KMS-11 (cell line): Measurements from ENCODE around the gene E2F4.

Experiments
- H2AFZ ChIP-seq: fragments of 200-600 bp; sonication (generic); 2 replicates; pipeline ENCODE4 v1.6.1; 2016; ENCODE audit warnings: antibody characterized with exemption, mixed run types, low read depth
- H3K27ac ChIP-seq: fragments of 200-600 bp; sonication (generic); 2 replicates; pipeline ENCODE4 v1.6.1; 2016; ENCODE audit warnings: mild to moderate bottlenecking, mixed run types
- H3K27me3 ChIP-seq: fragments of 200-600 bp; sonication (generic); 2 replicates; pipeline ENCODE4 v1.6.1; 2017; ENCODE audit warnings: mild to moderate bottlenecking, low read depth, mixed run types, moderate library complexity; ENCODE audit not compliant: insufficient read depth
- H3K36me3 ChIP-seq: fragments of 200-600 bp; sonication (generic); 2 replicates; pipeline ENCODE4 v1.6.1; 2017; ENCODE audit warnings: mild to moderate bottlenecking, mixed run types; ENCODE audit not compliant: insufficient read depth
- H3K4me1 ChIP-seq: fragments of 200-600 bp; sonication (generic); 2 replicates; pipeline ENCODE4 v1.6.1; 2016; ENCODE audit warnings: mild to moderate bottlenecking, low read depth, mixed run types; ENCODE audit not compliant: poor library complexity, severe bottlenecking
- H3K4me2 ChIP-seq: fragments of 200-600 bp; sonication (generic); 2 replicates; pipeline ENCODE4 v1.7.0; 2016; ENCODE audit warnings: mild to moderate bottlenecking, mixed run types
- H3K4me3 ChIP-seq: fragments of 200-600 bp; sonication (generic); IDR thresholded peaks from 2 replicates; pipeline ENCODE4 v1.6.1; 2017; ENCODE audit warnings: low read depth, low read length, mixed read lengths; ENCODE audit not compliant: insufficient read depth
- H3K79me2 ChIP-seq: fragments of 200-600 bp; sonication (generic); 2 replicates; pipeline ENCODE4 v1.6.1; 2016; ENCODE audit warnings: low read depth, mixed run types; ENCODE audit not compliant: insufficient read depth
- H3K9ac ChIP-seq: fragments of 200-600 bp; sonication (generic); 2 replicates; pipeline ENCODE4 v1.6.1; 2016; ENCODE audit warnings: mild to moderate bottlenecking, mixed run types
- H4K20me1 ChIP-seq: fragments of 200-600 bp; sonication (generic); 2 replicates; pipeline ENCODE4 v1.6.1; 2016; ENCODE audit warnings: mild to moderate bottlenecking, mixed run types; ENCODE audit not compliant: insufficient read depth
- CTCF ChIP-seq: fragments of 200-600 bp; sonication (generic); conservative IDR thresholded peaks from 2 replicates; pipeline ENCODE4 v1.6.1; 2017; ENCODE audit warnings: low read depth, mild to moderate bottlenecking, antibody characterized with exemption, low read length, moderate library complexity, mixed read lengths

The E2F4 gene

GRCh38 chr16:67199011-67199807 lies 7.3 kb downstream of the E2F4 start, which contains the start of gene ELMO3:
ELMO3 (plus strand) TSS chr16:67199131; CDS start chr16:67199327, 196 bp downstream.
- peaks cover 1% of the 10 kb centered on the region for H3K79me2 ChIP-seq
- H2AFZ ChIP-seq = no peak within 1 kb of the TSS
- H3K4me1 ChIP-seq = no peaks in the 10 kb centered on the region
- H3K9ac ChIP-seq = no peak within 1 kb of the TSS
- no peaks in the 10 kb centered on the region; the same call in 1 of the 2 replicates for H3K36me3 ChIP-seq
- H3K4me3 ChIP-seq = no peak within 1 kb of the TSS
- TF ChIP-seq CTCF = no peak
- no peak within 1 kb of the TSS for H3K4me2 ChIP-seq
- no peak within 1 kb of the TSS for H3K27ac ChIP-seq
- H3K27me3 ChIP-seq = no peaks in the 10 kb centered on the region
- H4K20me1 ChIP-seq = no peaks in the 10 kb centered on the region

GRCh38 chr16:67199808-67200198 lies 7.8 kb downstream of the E2F4 start:
- no peak for TF ChIP-seq CTCF
- Histone ChIP-seq H4K20me1 (no peaks in the 10 kb centered on the region), H3K27me3 (no peaks in the 10 kb centered on the region), H3K4me1 (no peaks in the 10 kb centered on the region), H3K4me3 (no peak overlapping the region), H3K36me3 (no peaks in the 10 kb centered on the region; the same call in 1 of the 2 replicates), H3K27ac (no peak overlapping the region), H2AFZ (no peak overlapping the region), H3K4me2 (no peak overlapping the region), H3K79me2 (no peaks in the 10 kb centered on the region), H3K9ac (no peak overlapping the region)

- no peaks in the 10 kb centered on the region for H3K27me3 ChIP-seq
- no peak for TF ChIP-seq CTCF
- no peak overlapping the region for H3K9ac ChIP-seq
- H2AFZ ChIP-seq = no peak overlapping the region
- H3K4me2 ChIP-seq = no peak overlapping the region
- H3K36me3 ChIP-seq = no peaks in the 10 kb centered on the region; the same call in 1 of the 2 replicates
- no peak overlapping the region for H3K27ac ChIP-seq
- H3K79me2 ChIP-seq = no peaks in the 10 kb centered on the region
- H4K20me1 ChIP-seq = no peaks in the 10 kb centered on the region
- no peaks in the 10 kb centered on the region for H3K4me1 ChIP-seq
- H3K4me3 ChIP-seq = no peak overlapping the region
These were observed 8.5 kb downstream of the E2F4 start for GRCh38 chr16:67200491-67200890.

DNA sequence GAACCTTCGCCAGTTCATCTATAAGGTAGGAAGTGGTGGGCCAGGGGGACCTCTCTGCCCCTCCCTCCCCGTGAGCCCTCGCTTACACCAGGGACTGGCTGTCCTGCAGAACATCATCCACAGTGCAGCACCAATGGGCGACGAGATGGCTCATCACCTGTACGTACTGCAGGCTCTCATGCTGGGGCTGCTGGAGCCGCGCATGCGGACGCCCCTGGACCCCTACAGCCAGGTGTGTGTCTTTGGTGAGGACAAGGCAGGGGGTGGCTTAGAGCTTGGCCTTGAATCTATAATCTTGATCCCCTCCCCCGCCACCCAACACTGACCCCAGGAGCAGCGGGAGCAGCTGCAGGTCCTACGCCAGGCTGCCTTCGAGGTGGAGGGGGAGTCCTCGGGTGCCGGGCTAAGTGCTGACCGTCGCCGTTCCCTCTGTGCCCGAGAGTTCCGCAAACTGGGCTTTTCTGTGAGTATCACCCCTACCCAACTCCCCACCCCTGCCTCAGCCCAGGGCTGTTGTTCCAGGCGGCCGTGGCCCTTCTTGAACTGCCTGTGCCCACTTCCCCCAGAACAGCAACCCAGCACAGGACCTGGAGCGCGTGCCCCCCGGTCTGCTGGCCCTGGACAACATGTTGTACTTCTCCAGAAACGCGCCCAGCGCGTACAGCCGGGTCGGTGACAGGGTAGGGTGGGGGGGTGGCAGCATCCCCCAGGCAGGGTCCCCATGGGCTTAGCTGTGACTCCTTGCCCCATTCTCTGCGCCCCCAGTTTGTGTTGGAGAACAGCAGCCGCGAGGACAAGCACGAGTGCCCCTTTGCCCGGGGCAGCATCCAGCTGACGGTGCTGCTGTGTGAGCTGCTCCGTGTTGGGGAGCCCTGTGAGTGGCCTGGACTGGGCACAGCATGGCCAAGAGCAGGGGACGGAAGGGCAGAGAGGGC lies 9.7 kb downstream of the E2F4 start:
- Histone ChIP-seq H3K4me2 (no peak overlapping the region), H3K27ac (no peak overlapping the region), H2AFZ (no peak overlapping the region), H3K27me3 (no peaks in the 10 kb centered on the region), H4K20me1 (no peaks in the 10 kb centered on the region), H3K4me1 (no peaks in the 10 kb centered on the region), H3K4me3 (no peak overlapping the region), H3K36me3 (no peaks in the 10 kb centered on the region; the same call in 1 of the 2 replicates), H3K9ac (no peak overlapping the region), H3K79me2 (no peaks in the 10 kb centered on the region)
- TF ChIP-seq CTCF = no peak
